GM21367 (cell line): ENCODE measurements around the gene VAX1.

Source experiments
- ATAC-seq: cut with Tn5 transposase; IDR thresholded peaks from one replicate; pipeline ENCODE4 v1.9.1; 2021; ENCODE audit not compliant: unreplicated experiment

VAX1 gene

DNA sequence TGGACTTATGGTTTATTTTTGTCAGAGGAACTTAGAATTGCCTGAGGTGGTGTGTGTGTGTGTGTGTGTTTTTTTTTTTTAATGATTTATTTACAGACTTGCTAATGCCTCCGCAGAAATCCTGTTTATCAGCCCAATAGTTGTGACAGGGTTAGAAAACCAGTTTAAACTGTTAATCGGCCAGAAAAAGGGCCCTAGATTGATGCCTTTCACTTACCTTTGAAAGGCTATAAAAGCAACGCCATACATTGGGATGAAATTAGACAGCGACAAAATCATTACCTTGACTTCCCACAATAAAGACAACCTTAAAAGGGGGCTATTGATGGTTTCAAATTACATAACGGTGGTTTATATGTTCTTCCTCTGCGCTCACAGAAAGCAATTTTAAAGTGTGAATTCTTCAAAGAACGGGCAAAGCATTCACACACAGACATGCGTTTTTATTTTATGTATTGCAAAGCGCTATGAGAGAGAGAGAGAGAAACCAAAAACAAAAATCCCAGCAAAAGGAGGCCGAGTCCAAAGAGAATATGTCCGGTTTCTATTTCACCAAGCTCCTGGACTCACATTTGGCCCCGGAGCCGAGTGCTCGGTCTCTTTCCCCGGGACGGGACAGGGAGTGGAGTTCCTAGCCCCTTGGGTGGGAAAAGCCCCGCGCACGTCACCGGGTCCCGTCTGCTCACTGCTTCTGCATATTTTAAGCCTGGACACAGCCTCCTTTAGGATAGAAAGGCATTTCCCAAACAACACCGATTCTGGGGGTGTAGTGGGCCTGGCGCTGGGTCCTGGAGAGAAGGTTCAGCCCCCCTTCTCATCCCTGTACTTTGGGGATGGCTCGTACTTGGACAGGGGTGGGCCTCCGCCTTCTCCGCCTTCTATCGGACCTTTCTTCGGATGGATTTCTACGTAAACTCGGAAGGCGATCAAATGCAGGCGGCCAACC, 26.8 kb upstream of the VAX1 start:
- no peak for ATAC-seq

GRCh38 chr10:117163954-117164548, 26.0 kb upstream of the VAX1 start:
- no peak for ATAC-seq

GRCh38 chr10:117163061-117163953, 25.2 kb upstream of the VAX1 start:
- ATAC-seq, result no peak

- ATAC-seq, result no peak
Observed at GRCh38 chr10:117162093-117163060, 24.3 kb upstream of the VAX1 start.

- ATAC-seq, result no peak
Observed at GRCh38 chr10:117161386-117162033, 23.4 kb upstream of the VAX1 start.

DNA sequence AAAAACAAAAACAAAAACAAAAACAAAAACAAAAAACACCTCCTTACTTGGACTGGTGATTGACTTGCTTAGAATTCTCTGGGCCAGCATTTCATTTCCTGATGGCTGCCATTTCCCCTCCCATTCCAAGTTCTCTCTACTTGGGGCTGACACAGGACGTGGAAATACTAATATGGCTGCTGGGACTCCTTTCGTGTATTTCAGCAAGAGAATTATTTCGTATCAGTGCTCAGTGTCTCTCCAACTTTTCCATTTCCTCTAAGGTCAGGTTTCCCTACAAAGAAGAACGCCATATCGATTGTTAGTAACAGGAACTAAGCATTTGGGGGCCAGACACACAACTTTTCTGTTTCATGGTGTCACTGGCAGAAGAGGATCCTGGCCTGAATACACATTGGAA, 22.5 kb upstream of the VAX1 start:
- ATAC-seq, result no peak

GRCh38 chr10:117159390-117159789, 21.3 kb upstream of the VAX1 start:
- no peak for ATAC-seq

DNA sequence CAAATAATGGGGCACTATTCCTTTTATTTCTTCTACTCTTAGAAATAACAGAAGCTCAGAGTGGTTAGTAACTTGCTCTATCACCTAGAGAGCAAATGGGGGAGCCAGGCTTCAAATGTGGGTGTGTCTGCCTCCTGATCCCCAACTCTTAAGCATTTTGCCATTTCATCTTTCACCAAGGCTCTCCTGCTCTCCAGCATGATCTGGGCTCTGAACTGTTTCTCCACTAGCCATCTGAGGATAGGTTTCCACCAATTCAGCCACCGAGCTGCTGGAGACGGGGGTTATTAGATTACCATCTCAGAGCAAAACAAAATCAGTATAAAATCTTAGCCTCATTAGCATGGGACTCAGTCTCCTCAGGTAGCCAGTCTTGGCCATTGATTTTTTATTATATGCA, 20.2 kb upstream of the VAX1 start:
- no peak for ATAC-seq

DNA sequence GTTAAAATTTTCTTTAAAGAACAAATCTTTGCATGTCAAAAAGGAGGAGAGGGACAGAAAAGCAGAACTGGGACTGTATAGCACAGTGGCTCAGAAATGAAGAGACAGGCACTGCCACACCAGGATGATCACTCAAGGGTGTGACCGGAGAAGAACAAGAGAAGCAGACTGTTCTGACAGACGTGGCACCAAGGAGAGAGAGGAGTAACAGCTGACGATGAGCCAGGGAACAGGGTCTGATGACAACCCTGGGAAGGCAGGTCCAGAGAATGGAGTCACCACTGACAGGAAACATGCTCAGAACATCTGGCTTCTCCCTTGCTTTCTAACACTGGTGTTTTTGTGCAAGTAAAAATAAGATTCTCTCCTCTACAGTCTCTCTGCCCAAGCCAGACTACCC, 14.6 kb upstream of the VAX1 start:
- no peak for ATAC-seq

- ATAC-seq, result no peak
Observed at GRCh38 chr10:117148284-117148683, 10.2 kb upstream of the VAX1 start.

DNA sequence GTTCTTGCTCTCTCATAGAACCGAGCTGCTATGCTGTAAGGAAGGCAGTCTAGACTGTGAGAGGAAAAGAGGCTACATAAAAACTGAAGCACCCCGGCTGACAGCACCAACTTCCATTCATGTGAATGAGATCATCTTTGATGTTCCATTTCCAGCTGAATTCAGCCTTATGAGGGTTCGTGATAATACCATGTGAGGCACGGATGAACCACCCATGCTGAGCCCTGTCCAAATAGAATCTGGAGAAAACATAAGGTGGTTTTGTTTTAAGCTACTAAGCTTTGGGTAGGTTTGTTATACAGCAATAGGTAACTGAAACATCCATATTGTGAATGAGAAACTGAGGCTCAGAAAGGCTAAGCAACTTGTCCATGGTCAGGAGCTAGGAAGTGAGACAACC, 6.9 kb upstream of the VAX1 start:
- ATAC-seq, result no peak

GRCh38 chr10:117143103-117143823, 5.2 kb upstream of the VAX1 start:
- no peak for ATAC-seq

DNA sequence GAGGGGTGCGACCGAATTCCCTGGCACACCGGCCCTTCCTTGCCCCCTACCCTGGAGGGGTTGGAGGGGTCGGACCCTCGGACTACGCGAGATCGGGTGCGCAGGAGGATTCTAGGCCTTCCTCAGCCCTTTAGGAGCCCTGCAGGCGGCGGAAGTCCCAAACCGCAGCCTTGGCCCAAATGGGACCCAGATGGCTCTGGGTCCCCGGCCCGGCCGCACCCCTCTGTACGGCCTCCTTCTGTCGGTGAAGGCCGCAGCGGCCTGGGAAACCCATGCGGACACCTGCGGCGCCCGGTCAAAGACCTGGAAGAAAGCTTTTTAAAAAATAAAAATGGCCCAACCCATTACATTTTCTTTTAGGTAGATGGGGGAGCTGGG, 2.4 kb upstream of the VAX1 start:
- no peak for ATAC-seq

GRCh38 chr10:117139581-117140524, 1.8 kb upstream of the VAX1 start:
- no peak for ATAC-seq

- ATAC-seq, result no peak
Observed at GRCh38 chr10:117138838-117139580, 939 bp upstream of the VAX1 start.

GRCh38 chr10:117137031-117137910, 799 bp downstream of the VAX1 start:
- ATAC-seq, result no peak
